Activated CD4-positive, alpha-beta T cell treated with anti-CD3 and anti-CD28 coated beads, Interleukin-2, amount 50 U/mL, for 1 hour (primary cell): ENCODE results near the gene SLC39A5.

Source experiments
- DNase-seq: peaks from one replicate; pipeline ENCODE4 v3.0.0-alpha.2; 2020

The SLC39A5 gene

GRCh38 chr12:56219840-56220239 is 10.0 kb upstream of the SLC39A5 start:
- DNase-seq: no peak

- DNase-seq: no peak
These were observed 9.1 kb upstream of the SLC39A5 start for GRCh38 chr12:56220611-56221231.

DNA sequence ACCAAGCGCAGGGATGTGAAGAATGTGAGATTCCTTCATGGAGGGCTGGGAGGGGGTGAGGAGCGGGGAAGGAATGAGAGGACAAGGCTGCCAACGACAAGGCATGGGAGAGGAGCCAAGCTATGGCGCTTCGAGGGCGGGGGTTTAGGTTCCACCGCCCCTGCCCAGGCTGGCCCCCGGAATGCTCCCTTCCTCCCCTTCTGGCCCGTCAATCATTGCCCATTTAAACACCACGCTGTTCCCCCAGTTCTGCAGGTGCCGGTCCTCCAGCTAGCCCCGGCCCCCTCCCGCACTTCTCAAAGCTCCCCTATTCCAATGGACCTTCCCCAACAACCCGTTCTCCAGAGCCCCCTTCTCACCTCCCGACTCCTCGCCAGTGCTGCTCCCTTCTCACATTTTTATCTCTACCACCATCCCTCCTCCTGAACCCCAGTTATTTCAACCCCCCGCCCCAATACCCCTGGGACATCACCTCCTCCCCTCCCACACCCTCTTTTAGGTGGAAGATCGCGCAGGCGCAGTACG is 8.6 kb upstream of the SLC39A5 start:
- DNase-seq: peak; percentile 5

DNA sequence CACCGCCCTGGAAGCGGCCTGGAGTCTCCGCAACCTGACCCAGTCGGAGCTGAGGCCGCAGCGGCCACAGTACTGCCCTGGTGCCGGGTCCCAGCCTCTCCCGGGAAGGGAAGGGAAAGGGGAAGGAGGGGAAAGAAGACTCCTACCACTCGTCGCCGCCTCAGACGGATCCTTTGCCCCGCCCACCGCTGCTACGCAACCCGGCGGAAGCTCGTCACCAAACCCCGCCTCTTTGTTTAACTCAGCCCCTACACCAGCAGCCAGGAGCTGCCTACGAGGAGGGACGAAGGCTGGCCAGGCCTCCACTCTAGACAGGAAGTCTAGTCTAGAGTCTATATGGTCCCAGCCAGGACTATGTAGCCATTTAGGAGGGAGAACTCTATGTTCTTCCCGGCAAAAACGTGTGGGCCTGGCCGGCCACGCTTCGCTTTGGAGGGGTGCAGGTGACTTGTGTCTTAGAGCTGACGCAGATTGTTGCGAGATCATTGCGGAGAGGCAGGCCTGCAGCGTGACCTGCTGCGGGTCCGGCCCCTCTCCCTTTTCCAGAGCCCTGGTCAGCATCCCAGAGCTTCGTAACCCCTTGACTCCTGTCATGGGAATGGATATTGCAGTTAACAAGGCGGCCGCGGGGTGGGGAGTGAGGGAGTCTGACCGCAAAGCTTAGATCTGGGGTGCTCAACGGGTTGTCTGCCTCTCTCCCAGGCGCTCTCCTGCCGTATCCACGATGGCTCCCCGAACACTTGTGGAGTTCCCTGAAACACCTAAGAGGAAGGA is 7.9 kb upstream of the SLC39A5 start, which contains the start of gene RNF41:
RNF41 (minus strand) TSS at position 166 of the 774 bp plus-strand sequence. CDS start 7,875 bp downstream, outside the sequence.
- peak; percentile 91 for DNase-seq

DNA sequence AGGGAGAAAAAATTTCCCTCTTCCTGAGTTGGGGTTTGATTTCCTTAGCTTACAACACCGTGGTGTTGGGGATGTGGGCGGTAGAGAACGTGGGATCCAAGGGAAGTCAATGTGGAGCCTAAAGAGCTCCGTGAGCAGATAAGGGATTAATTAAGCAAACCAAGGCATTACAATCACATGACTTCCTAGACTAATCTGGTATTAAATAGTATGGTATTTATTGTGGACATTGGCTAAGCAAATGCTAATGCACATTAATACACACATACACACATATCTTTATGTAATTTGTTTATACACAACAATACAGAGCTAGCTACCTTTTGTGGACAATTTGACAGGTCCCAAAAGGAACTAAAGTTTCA is 7.3 kb upstream of the SLC39A5 start:
- no peak for DNase-seq

DNA sequence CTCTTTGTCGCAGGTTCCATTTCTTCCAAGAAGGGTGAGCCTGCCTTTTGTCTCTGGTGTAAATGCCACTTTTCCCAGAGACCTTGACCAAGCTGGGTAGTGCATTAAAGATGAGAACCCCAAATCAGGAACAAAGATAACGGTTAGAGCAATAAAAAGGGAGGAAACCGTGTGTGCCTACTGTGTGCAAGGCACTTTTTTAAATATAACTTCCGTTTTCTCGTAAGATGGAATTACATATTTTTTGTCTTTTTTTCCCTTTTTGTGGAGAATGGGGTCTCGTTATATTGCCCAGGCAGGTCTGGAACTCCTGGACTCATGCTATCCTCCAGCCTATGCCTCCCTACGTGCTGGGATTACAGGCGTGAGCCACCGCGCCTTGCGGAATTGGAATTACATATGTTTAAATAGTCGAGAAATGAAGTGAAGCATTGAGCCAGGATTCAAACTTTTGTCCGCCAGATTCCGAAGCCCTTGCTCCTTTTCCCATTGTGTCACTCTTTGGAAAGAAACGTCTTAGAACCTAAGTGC is 6.2 kb upstream of the SLC39A5 start:
- no peak for DNase-seq

GRCh38 chr12:56224102-56224701 is 5.6 kb upstream of the SLC39A5 start, which contains the start of gene NABP2:
Gene NABP2, plus strand, starts transcription at chr12:56224342. Its CDS starts 515 bp downstream, at chr12:56224857.
- DNase-seq: peak; percentile 85

DNA sequence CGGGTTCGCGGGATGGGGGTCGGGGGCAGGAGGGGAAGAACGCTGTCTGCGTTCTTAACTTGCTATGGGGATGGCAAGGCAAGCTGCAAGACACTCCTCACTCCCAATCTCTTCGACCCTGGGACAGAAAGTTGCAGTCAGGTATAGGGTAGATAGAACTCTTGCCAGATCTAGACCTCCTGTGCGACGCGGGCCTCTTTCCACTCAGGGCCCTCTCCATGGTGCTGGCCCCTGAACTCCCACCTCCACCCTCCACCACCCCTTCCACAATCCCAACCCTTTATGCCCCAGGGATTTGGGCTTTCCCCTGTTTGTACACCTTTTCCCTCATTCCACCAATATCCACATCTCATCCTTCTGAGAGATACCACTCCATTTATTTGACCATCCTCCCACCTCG is 4.9 kb upstream of the SLC39A5 start:
- DNase-seq: no peak

DNA sequence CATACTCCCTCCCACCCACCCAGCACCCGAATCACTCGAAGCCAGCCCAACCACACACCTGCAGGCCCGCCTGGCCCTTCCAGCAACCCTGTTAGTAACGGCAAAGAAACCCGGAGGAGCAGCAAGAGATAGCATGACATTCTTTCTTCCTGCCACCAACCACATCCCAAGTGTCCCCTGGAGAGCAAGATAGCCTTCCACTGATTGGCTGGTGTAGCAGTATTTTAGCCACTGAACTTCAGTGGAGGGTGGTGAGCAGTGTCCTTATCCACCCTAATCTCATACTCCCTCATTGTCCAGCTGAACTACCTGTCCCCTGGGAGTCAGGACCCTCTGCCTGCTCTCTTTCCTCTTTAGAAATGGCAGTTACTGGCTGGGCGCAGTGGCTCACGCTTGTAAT is 769 bp upstream of the SLC39A5 start:
- DNase-seq: no peak

DNA sequence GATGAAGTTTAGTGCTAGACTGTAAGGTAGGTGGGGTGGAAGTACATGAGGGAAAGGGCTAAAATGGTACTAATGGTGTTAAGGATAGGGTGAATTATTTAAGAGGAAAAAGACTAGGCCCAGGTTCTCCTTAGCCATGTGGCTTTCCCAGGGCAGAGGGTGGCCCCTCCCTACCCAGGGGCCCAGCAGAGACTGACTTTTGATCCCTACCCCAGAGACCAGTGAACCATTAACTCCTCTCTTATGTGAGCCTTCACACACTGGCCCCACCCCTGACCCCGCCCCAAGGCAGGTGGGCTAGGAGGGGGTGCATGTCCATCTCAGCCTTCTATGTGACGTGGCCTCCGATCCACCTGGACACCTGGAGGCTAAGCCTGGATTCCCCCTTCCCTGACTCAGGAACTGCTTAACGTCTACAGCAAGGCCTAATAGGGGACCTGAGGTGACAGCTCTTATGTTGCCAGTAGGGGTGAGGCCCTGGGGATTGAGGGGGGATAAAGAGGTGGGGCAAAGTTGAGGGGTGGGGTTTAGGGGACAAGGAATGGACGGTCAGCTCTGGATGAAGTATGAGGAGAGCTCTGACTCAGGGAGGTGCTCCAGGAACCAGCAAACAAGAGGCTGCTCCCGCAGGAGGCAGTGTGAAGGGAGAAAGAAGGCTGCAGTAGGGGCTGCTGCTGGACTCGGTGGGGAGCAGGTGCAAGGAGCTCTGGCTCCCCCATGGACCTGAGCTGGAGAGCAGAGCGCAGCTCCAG is 757 bp downstream of the SLC39A5 start:
- no peak for DNase-seq

DNA sequence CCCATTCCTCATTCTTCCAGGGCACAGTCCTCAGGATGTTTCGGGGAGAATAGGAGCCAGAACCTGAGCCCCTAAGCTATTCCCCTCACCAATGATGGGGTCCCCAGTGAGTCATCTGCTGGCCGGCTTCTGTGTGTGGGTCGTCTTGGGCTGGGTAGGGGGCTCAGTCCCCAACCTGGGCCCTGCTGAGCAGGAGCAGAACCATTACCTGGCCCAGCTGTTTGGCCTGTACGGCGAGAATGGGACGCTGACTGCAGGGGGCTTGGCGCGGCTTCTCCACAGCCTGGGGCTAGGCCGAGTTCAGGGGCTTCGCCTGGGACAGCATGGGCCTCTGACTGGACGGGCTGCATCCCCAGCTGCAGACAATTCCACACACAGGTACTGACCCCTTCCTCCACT is 1.3 kb downstream of the SLC39A5 start:
- DNase-seq: no peak

DNA sequence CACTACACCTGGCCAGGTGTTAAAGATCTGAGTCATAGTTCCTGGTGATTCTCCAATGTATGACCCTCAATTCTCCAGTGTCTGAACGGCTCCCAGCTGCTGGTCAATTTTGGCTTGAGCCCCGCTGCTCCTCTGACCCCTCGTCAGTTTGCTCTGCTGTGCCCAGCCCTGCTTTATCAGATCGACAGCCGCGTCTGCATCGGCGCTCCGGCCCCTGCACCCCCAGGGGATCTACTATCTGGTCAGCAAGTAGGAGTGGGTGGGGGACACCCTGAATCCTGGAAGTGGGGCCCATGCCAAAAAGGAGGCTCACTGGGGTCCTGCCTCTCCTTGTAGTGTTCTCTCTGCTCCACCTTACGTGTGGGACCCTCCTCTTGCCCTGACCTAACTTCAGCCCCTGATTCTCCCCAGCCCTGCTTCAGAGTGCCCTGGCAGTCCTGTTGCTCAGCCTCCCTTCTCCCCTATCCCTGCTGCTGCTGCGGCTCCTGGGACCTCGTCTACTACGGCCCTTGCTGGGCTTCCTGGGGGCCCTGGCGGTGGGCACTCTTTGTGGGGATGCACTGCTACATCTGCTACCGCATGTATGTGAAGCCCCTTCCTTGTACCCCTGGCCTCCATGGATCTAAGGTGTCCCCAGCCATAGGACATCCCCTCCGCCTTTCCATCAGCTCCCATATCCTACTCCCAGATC is 5.0 kb downstream of the SLC39A5 start:
- DNase-seq: no peak

GRCh38 chr12:56236091-56236490 is 6.2 kb downstream of the SLC39A5 start:
- no peak for DNase-seq

DNA sequence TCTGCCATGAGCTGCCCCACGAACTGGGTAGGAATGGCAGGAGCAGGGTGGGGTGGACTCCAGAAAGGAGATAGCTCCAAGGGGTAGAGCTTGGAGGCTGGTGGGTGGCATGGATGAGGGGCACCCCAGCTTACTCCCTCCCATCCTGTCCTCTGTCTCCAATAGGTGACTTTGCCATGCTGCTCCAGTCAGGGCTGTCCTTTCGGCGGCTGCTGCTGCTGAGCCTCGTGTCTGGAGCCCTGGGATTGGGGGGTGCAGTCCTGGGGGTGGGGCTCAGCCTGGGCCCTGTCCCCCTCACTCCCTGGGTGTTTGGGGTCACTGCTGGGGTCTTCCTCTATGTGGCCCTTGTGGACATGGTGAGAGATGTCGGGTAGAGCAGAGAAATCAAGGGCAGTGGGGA is 7.1 kb downstream of the SLC39A5 start:
- DNase-seq: no peak

GRCh38 chr12:56237552-56237951 is 7.7 kb downstream of the SLC39A5 start:
- DNase-seq: no peak

DNA sequence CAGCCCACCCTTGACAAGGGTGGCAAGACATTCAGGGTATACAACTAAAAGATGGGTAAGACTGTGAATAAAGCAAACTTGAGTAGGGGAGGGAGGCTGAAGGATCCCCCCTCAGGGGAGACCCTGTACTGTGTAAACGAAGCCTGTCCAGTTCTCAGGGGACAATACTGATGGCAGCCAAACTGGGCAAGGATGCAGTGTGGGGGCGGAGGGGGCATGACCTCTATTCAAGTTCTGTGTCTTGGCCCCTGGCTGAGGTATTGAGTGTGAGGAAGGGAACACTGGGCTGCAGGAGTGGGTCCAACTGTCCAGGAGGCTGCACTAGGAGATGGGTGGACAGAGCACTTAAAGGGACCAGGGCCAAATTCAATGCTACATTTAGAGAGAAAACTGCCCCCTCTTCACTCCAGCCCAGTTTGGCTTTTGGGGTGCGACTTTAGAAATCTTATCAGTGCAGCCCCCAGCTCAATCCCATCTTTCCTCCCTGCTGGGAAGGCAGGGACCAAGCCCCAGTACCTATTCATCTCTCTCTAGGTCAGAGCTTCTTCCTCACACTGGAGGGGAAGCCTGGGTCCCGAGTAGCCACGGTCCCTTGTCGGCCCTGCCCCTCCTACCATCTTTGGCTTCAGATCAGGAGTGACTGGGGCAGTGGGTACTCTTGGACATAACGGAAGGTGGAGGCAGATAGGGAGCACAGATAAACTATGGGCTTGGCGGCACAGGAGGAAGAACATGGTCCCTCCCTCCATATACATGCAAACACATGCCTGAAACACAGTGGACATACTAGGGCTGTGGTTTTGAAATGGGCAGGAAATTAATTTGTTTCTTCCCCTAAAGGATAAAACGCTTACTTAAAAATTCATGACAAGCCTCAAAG is 11.8 kb downstream of the SLC39A5 start:
- no peak for DNase-seq

DNA sequence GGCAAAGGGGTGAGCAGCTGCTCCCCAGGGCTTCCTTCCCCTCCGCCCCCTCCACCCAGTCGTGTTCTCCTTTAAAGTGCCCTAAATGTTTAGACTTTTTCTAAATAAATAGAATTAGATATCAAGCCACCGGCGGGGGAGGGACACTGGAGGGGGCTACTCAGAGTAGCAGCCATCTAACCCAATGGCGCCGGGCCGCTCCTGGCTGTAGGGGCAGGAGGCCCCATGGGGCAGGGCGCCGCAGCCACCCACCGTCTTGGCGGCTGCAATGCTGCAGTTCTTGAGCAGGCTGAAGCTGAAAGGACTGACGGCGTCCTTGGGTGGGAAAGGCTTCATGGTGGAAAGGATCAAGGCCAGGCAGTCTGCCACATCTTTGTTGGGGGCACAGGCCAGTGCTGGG is 13.1 kb downstream of the SLC39A5 start:
- DNase-seq: no peak

DNA sequence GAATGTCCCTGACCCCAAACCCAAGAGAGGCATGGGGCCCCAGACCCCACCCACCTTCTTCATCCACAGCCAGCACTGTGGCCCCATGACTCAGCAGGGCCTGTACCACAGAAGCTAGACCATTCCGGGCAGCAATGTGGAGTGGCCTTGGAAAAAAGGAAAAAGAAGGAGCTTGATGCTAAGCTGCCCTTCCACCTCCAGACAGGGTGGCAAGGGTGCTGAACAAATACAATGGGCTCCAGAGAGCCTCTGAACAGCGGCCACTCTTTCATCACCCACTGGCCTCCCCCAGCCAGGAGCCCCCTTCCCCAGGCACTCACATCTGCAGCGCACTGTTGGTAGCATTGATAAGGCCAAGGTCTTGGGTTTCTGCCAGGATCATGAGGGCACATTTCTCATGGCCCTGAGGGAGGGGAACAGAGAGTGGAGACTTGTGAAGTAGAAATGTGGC is 13.9 kb downstream of the SLC39A5 start:
- no peak for DNase-seq

DNA sequence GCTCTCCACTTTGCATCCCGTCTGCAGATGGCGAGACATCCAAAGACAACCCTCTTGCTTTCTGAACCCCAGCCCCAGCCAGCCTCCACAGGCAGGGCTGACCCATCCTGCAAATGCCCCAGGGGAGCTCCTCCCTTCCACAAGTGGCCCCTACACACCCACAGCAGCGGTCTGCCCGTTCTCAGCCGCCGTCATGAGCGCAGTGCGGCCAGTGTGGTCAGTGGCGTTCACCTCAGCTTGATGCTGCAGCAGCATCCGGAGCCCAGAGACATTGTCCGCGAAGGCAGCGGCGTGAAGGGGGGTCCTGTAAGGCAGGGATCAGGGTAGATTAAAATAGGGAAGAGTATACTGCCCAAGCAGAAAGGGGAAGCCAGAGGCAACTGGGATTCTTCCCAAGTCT is 14.6 kb downstream of the SLC39A5 start:
- no peak for DNase-seq

- no peak for DNase-seq
These were observed 18.1 kb downstream of the SLC39A5 start for GRCh38 chr12:56247923-56248322.

DNA sequence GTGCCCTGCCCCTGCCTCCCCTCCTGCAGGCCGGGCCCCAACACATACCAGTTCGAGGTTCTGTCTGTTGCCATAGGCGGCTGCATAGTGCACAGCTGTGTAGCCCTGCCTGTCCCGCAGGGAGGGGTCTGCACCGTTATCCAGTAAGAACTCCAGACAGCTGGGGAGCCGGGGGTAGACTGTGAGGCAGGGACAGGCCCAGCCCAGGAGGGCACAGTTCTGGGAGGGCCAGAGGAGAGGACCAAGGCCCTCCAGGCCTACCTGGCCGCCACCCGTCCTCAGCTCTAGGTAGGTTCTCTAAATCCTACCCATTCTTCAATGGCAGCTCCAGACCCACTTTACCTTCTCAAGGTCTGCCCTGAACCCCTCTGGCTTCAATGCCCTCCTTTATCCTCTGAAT is 18.9 kb downstream of the SLC39A5 start:
- DNase-seq: no peak
